H9 (cell line): ENCODE measurements around the gene DCX. TPM values are rescaled to one million over a fixed set of nuclear protein-coding genes. Genes with fewer than 3 reads are reported as not detected.
"Not testable (repeated sequence)": the region's sequence is repeated elsewhere in the genome, so short reads cannot be mapped to it uniquely, and the experiment has no call there.

ENCODE experiments used
- DNase-seq: peaks from one replicate; pipeline ENCODE4 v3.0.0-alpha.2; 2017
- H2AFZ ChIP-seq: one replicate; pipeline ENCODE4 v1.6.1; 2013; ENCODE audit warnings: mild to moderate bottlenecking, low read length, control low read depth, moderate library complexity
- H2AK5ac ChIP-seq: 2 replicates; pipeline ENCODE4 v1.6.1; 2013; ENCODE audit warnings: low read length, control low read depth, mixed read lengths; ENCODE audit not compliant: insufficient read length
- H2BK120ac ChIP-seq: one replicate; pipeline ENCODE4 v1.6.1; 2013; ENCODE audit warnings: low read depth, mild to moderate bottlenecking, low read length, control low read depth, inconsistent platforms; ENCODE audit not compliant: poor library complexity, severe bottlenecking
- H2BK12ac ChIP-seq: 2 replicates; pipeline ENCODE4 v1.6.1; 2013; ENCODE audit warnings: low read length, control low read depth, mixed read lengths, low read depth; ENCODE audit not compliant: insufficient read length
- H2BK15ac ChIP-seq: 2 replicates; pipeline ENCODE4 v1.6.1; 2013; ENCODE audit warnings: low read depth, low read length, control low read depth
- H2BK20ac ChIP-seq: one replicate; pipeline ENCODE4 v1.6.1; 2013; ENCODE audit warnings: low read depth, mild to moderate bottlenecking, low read length, control low read depth, inconsistent platforms; ENCODE audit not compliant: poor library complexity, severe bottlenecking
- H2BK5ac ChIP-seq: 2 replicates; pipeline ENCODE4 v1.6.1; 2013; ENCODE audit warnings: low read length, control low read depth, mixed read lengths; ENCODE audit not compliant: insufficient read length
- H3K14ac ChIP-seq: 2 replicates; pipeline ENCODE4 v1.6.1; 2013; ENCODE audit warnings: low read length, control low read depth; ENCODE audit not compliant: insufficient read depth
- H3K18ac ChIP-seq: 2 replicates; pipeline ENCODE4 v1.6.1; 2013; ENCODE audit warnings: low read depth, mild to moderate bottlenecking, mixed read lengths, low read length, control low read depth; ENCODE audit not compliant: insufficient read length
- H3K23ac ChIP-seq: 2 replicates; pipeline ENCODE4 v1.6.1; 2013; ENCODE audit warnings: low read length, control low read depth, mixed read lengths, low read depth; ENCODE audit not compliant: insufficient read length
- H3K23me2 ChIP-seq: 2 replicates; pipeline ENCODE4 v1.6.1; 2013; ENCODE audit warnings: low read depth, mild to moderate bottlenecking, mixed read lengths, low read length, control low read depth; ENCODE audit not compliant: insufficient read length, poor library complexity, severe bottlenecking
- H3K27ac ChIP-seq: 2 replicates; pipeline ENCODE4 v1.5.1; 2013; ENCODE audit warnings: low read length, control low read depth, mixed read lengths, low read depth; ENCODE audit not compliant: insufficient read length
- H3K27me3 ChIP-seq: 2 replicates; pipeline ENCODE4 v1.6.1; 2013; ENCODE audit warnings: low read length, control low read depth, inconsistent platforms; ENCODE audit not compliant: insufficient read depth
- H3K4ac ChIP-seq: 2 replicates; pipeline ENCODE4 v1.6.1; 2013; ENCODE audit warnings: low read depth, mild to moderate bottlenecking, control low read depth, inconsistent platforms, low read length, moderate library complexity
- H3K4me1 ChIP-seq: 2 replicates; pipeline ENCODE4 v1.6.1; 2013; ENCODE audit warnings: low read length, control low read depth, inconsistent platforms; ENCODE audit not compliant: insufficient read depth
- H3K4me2 ChIP-seq: 2 replicates; pipeline ENCODE4 v1.6.1; 2013; ENCODE audit warnings: low read length, control low read depth, mixed read lengths; ENCODE audit not compliant: insufficient read length, insufficient read depth
- H3K56ac ChIP-seq: 2 replicates; pipeline ENCODE4 v1.6.1; 2013; ENCODE audit warnings: low read depth, mild to moderate bottlenecking, mixed read lengths, low read length, control low read depth; ENCODE audit not compliant: insufficient read length
- H3K79me1 ChIP-seq: 2 replicates; pipeline ENCODE4 v1.6.1; 2013; ENCODE audit warnings: low read depth, mild to moderate bottlenecking, moderate library complexity, low read length, control low read depth, inconsistent platforms; ENCODE audit not compliant: insufficient read depth, poor library complexity, severe bottlenecking
- H3K79me2 ChIP-seq: 2 replicates; pipeline ENCODE4 v1.6.1; 2013; ENCODE audit warnings: low read length, control low read depth, inconsistent platforms; ENCODE audit not compliant: insufficient read depth
- H3K9ac ChIP-seq: 2 replicates; pipeline ENCODE4 v1.6.1; 2013; ENCODE audit warnings: low read length, control low read depth, mixed read lengths; ENCODE audit not compliant: insufficient read length; ENCODE audit errors: extremely low read depth
- H3K9me3 ChIP-seq: one replicate; pipeline ENCODE4 v1.6.1; 2013; ENCODE audit warnings: low read depth, low read length, inconsistent platforms; ENCODE audit not compliant: control insufficient read depth
- H3T11ph ChIP-seq: one replicate; pipeline ENCODE4 v1.6.1; 2013; ENCODE audit warnings: mild to moderate bottlenecking, low read length, control low read depth, inconsistent platforms
- H4K20me1 ChIP-seq: one replicate; pipeline ENCODE4 v1.6.1; 2013; ENCODE audit not compliant: control insufficient read depth, insufficient read length, insufficient read depth
- H4K5ac ChIP-seq: 2 replicates; pipeline ENCODE4 v1.6.1; 2013; ENCODE audit warnings: low read depth, mild to moderate bottlenecking, mixed read lengths, low read length, control low read depth; ENCODE audit not compliant: insufficient read length
- H4K8ac ChIP-seq: replicated peaks from 2 replicates; pipeline ENCODE4 v1.6.1; 2013; ENCODE audit warnings: low read length, control low read depth, mixed read lengths, low read depth; ENCODE audit not compliant: insufficient read length
- H4K91ac ChIP-seq: 2 replicates; pipeline ENCODE4 v1.6.1; 2013; ENCODE audit warnings: low read depth, mild to moderate bottlenecking, moderate library complexity, mixed read lengths, low read length, control low read depth; ENCODE audit not compliant: insufficient read length
- H3K27ac Mint-ChIP-seq, 3 experiments: 2 replicates in 2 of 3; 3 replicates in 1 of 3; pipeline ENCODE4 v1.8.0; 2020 to 2021; ENCODE audit warnings: mixed read lengths in 3 of 3, mild to moderate bottlenecking in 1 of 3, moderate library complexity in 1 of 3
- H3K27me3 Mint-ChIP-seq: 2 replicates; pipeline ENCODE4 v1.8.0; 2021; ENCODE audit warnings: low read depth, mild to moderate bottlenecking, moderate library complexity, mixed read lengths
- H3K36me3 Mint-ChIP-seq, 3 experiments: 2 replicates in 2 of 3; 3 replicates in 1 of 3; pipeline ENCODE4 v1.8.0; 2020 to 2021; ENCODE audit warnings: low read depth in 3 of 3, mixed read lengths in 3 of 3; ENCODE audit not compliant: insufficient read depth in 1 of 3
- H3K4me1 Mint-ChIP-seq, 2 experiments: 2 replicates each; pipeline ENCODE4 v1.8.0; 2020; ENCODE audit warnings: mixed read lengths in 2 of 2
- H3K4me3 Mint-ChIP-seq, 2 experiments: 2 replicates in 1 of 2; 3 replicates in 1 of 2; pipeline ENCODE4 v1.8.0; 2020 to 2021; ENCODE audit warnings: mild to moderate bottlenecking in 2 of 2, mixed read lengths in 2 of 2, moderate library complexity in 1 of 2
- H3K9me3 Mint-ChIP-seq, 2 experiments: 2 replicates in 1 of 2; 3 replicates in 1 of 2; pipeline ENCODE4 v1.8.0; 2020; ENCODE audit warnings: mild to moderate bottlenecking in 2 of 2, mixed read lengths in 2 of 2, moderate library complexity in 1 of 2
- CTCF ChIP-seq: fragments of 200-600 bp; sonication (generic); conservative IDR thresholded peaks from 3 replicates; pipeline ENCODE4 v1.8.0; 2021; ENCODE audit warnings: antibody characterized with exemption, mild to moderate bottlenecking
- WGBS: extraction: QIAGEN DNeasy Blood & Tissue Kit; methylation state at CpG from one replicate; pipeline ENCODE4 v1.1.7; 2013; ENCODE audit warnings: missing lambda C conversion rate, low lambda C conversion rate, mixed read lengths; ENCODE audit not compliant: insufficient read length; ENCODE audit errors: extremely low coverage; 5-methylcytosine and 5-hydroxymethylcytosine counted together
- total RNA-seq: library from RNA; stranded (reverse); gene quantifications from 2 replicates; pipeline ENCODE4 v1.2.1, GENCODE V29; 2021

DCX gene
- total RNA-seq, 1 experiment from 2014 or later: 2.0 TPM

DNA sequence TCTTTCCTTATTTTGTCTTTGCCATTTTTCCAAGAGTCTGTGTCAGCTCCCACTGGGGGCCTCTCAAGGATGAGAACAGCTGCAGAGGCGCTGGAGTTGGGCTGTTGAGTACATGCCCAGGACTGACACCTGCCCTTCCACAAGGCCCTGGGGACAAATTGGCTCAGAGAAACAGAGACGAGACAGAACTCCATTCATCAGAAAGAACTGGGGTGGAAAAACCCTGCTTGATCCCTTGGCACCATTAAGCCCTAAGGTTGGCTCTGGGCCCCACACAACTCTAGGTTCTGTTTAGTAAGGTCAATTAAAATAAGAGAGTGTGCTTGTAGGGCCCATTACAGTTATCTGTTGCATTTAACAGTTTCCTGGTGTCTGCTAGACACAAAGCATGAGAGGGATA lies 63.6 kb downstream of the DCX start:
- Histone ChIP-seq H3K4ac (no peak overlapping the region), H4K8ac (no peak overlapping the region), H4K91ac (no peak overlapping the region), H3K23me2 (no peaks in the 10 kb centered on the region), H3K9ac (no peak overlapping the region), H2BK5ac (no peak overlapping the region), H3K23ac (no peak overlapping the region), H3K4me1 (no peaks in the 10 kb centered on the region), H3K56ac (no peak overlapping the region), H4K5ac (no peak overlapping the region), H2BK120ac (no peak overlapping the region), H3K14ac (no peak overlapping the region), H4K20me1 (no peaks in the 10 kb centered on the region), H3K4me2 (no peak overlapping the region), H3K27ac (no peak overlapping the region), H3K18ac (no peak overlapping the region), H2BK20ac (no peak overlapping the region), H3K79me1 (no peaks in the 10 kb centered on the region), H2AFZ (no peak overlapping the region), H2BK12ac (no peak overlapping the region), H3K27me3 (no peaks in the 10 kb centered on the region), H3K9me3 (no peaks in the 10 kb centered on the region), H3K79me2 (no peaks in the 10 kb centered on the region), H2BK15ac (no peak overlapping the region), H3T11ph (no peak overlapping the region), H2AK5ac (no peak overlapping the region)
- Mint-ChIP-seq H3K27ac (no peak overlapping the region), H3K36me3 (peaks cover 0 to 5% (median 0%) of the 10 kb centered on the region in 3 experiments; a peak in 3 of 7 replicates), H3K4me1 (no peaks in the 10 kb centered on the region), H3K9me3 (peaks cover 2 to 4% of the 10 kb centered on the region in 2 experiments; a peak in 4 of 5 replicates), H3K27me3 (peaks cover 3% of the 10 kb centered on the region; the same call in 1 of the 2 replicates), H3K4me3 (no peak overlapping the region)
- no peak for DNase-seq
- no CpG with 5 or more reads among the region's 2 CpGs for WGBS
- no peak for TF ChIP-seq CTCF

GRCh38 chrX:111346150-111346549 lies 65.8 kb downstream of the DCX start:
- not testable (repeated sequence) for H3K4me1 Mint-ChIP-seq, H3K27ac ChIP-seq, H2BK15ac ChIP-seq, H4K91ac ChIP-seq, H4K20me1 ChIP-seq, H3K79me2 ChIP-seq, H2BK12ac ChIP-seq, H2BK120ac ChIP-seq, H3K18ac ChIP-seq, H2BK20ac ChIP-seq, H3K4me3 Mint-ChIP-seq, H3K27me3 Mint-ChIP-seq, DNase-seq, H3K56ac ChIP-seq, H3K4me2 ChIP-seq, H2AFZ ChIP-seq, H2BK5ac ChIP-seq, H3K27ac Mint-ChIP-seq, H3K9me3 Mint-ChIP-seq, H3K4me1 ChIP-seq, H3K23ac ChIP-seq, H3K27me3 ChIP-seq, H3K36me3 Mint-ChIP-seq, H3K79me1 ChIP-seq, H3K23me2 ChIP-seq, H3K14ac ChIP-seq, H3K9ac ChIP-seq, H4K5ac ChIP-seq, H3K4ac ChIP-seq, H2AK5ac ChIP-seq, H4K8ac ChIP-seq, H3K9me3 ChIP-seq, H3T11ph ChIP-seq
